Heart left ventricle (tissue), 13 donors: ENCODE data around the gene SERPINA6.

Experiments used
- CTCF ChIP-seq, 12 donors: fragments of 200-600 bp; sonication (generic) in 4 of 12; IDR thresholded peaks; one replicate each; pipeline versions ENCODE4 v1.5.0 to v1.8.0; 2018 to 2022; ENCODE audit warnings: antibody characterized with exemption in 12 of 12, mild to moderate bottlenecking in 5 of 12
- POLR2A ChIP-seq, 2 donors: fragments of 450-650 bp; IDR thresholded peaks; one replicate each; pipeline ENCODE4 v1.6.1; 2017; ENCODE audit warnings: antibody characterized with exemption in 2 of 2, mild to moderate bottlenecking in 2 of 2, moderate library complexity in 2 of 2
- donor health status: ischemic (EF 13 %, LVEDD 7.1; RV severe dilation, severe dysfunction).
- donor health status: DM: no; HTN: yes; CAD: no.
- donor health status: DM: no; HTN: no; CAD: no.
- donor health status: ischemic (EF 25% LVEDD 6.9; RV normal size, moderate dysfunction).
- donor health status: ischemic (EF 25% LVEDD 5.7; RV mildly dilated, moderate dysfunction).
- donor health status: ischemic (EF 35%, LVEDD 5.7; RV mildly dilated, moderate dysfunction).
- donor health status: nonischemic (EF 11% LVEDD 7.7; RV severe dilation, severe dysfunction).
- donor health status: DM: yes; HTN: yes; CAD: no.
- donor health status: PGD.
- donor health status: ischemic (EF 29% LVEDD 5.4; RV normal size, mild dysfunction).
- donor health status: nonischemic (EF 23%, LVEDD 6.1; RV moderate dilation, normal function).

GRCh38 chr14:94267352-94267751, 55.8 kb downstream of the SERPINA6 start:
- TF ChIP-seq CTCF (IDR thresholded peaks at IDR 0.05) (no peak), POLR2A (IDR thresholded peaks at IDR 0.05) (no peak)
